Measurements from ENCODE around the gene APEH.

APEH gene

GRCh38 chr3:49674497-49674983 is 389 bp downstream of the APEH start (continued):
- TF ChIP-seq ZNF133 (tag by site-specific recombination; IDR thresholded peaks at IDR 0.05) (0 out of 2 replicates have a peak, but pooled peaks have one; percentile 13), SCRT2 (tag by site-specific recombination; IDR thresholded peaks at IDR 0.05) (peak; percentile 99), GFI1B (tag by site-specific recombination; IDR thresholded peaks at IDR 0.05) (no peak), ZNF624 (tag by site-specific recombination; IDR thresholded peaks at IDR 0.05) (no peak), ZBTB48 (tag by site-specific recombination; IDR thresholded peaks at IDR 0.05) (peak; percentile 63), KLF7 (tag by site-specific recombination; IDR thresholded peaks at IDR 0.05; ENCODE audit: borderline replicate concordance) (no peak), ZNF768 (tag by site-specific recombination; IDR thresholded peaks at IDR 0.05) (no peak), ZNF214 (tag by site-specific recombination; IDR thresholded peaks at IDR 0.05; ENCODE audit: borderline replicate concordance) (no peak), ZNF24 (tag by site-specific recombination; IDR thresholded peaks at IDR 0.05) (no peak), ZBTB20 (tag by site-specific recombination; IDR thresholded peaks at IDR 0.05) (no peak), KLF9 (tag by site-specific recombination; IDR thresholded peaks at IDR 0.05; ENCODE audit: low read depth) (no peak), ZNF350 (tag by site-specific recombination; IDR thresholded peaks at IDR 0.05) (no peak), KLF1 (tag by site-specific recombination; IDR thresholded peaks at IDR 0.05) (no peak), ZFHX2 (tag by site-specific recombination; conservative IDR thresholded peaks at IDR 0.05) (peak; percentile 35), ZXDB (tag by site-specific recombination; IDR thresholded peaks at IDR 0.05) (no peak), TCF7L2 (IDR thresholded peaks at IDR 0.05; ENCODE audit: borderline replicate concordance, low read depth, low read length) (no peak)
- TF ChIP-seq, protein P1, sequence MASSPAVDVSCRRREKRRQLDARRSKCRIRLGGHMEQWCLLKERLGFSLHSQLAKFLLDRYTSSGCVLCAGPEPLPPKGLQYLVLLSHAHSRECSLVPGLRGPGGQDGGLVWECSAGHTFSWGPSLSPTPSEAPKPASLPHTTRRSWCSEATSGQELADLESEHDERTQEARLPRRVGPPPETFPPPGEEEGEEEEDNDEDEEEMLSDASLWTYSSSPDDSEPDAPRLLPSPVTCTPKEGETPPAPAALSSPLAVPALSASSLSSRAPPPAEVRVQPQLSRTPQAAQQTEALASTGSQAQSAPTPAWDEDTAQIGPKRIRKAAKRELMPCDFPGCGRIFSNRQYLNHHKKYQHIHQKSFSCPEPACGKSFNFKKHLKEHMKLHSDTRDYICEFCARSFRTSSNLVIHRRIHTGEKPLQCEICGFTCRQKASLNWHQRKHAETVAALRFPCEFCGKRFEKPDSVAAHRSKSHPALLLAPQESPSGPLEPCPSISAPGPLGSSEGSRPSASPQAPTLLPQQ (tag by site-specific recombination; IDR thresholded peaks at IDR 0.05) = no peak

GRCh38 chr3:49675912-49676311 is 1.8 kb downstream of the APEH start:
- no peak for TF ChIP-seq IKZF3 (tag by site-specific recombination; IDR thresholded peaks at IDR 0.05)
- TF ChIP-seq ZBTB1 (tag by site-specific recombination; IDR thresholded peaks at IDR 0.05) = no peak
- TF ChIP-seq TCF7L2 (IDR thresholded peaks at IDR 0.05; ENCODE audit: borderline replicate concordance, low read depth, low read length) = no peak
- TF ChIP-seq, protein P2, sequence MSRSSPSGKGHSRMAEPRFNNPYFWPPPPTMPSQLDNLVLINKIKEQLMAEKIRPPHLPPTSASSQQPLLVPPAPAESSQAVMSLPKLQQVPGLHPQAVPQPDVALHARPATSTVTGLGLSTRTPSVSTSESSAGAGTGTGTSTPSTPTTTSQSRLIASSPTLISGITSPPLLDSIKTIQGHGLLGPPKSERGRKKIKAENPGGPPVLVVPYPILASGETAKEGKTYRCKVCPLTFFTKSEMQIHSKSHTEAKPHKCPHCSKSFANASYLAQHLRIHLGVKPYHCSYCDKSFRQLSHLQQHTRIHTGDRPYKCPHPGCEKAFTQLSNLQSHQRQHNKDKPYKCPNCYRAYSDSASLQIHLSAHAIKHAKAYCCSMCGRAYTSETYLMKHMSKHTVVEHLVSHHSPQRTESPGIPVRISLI (tag by site-specific recombination; IDR thresholded peaks at IDR 0.05) = no peak
- no peak for TF ChIP-seq ZFP37 (tag by site-specific recombination; IDR thresholded peaks at IDR 0.05)
- TF ChIP-seq ZNF677 (tag by site-specific recombination; IDR thresholded peaks at IDR 0.05) = no peak
- TF ChIP-seq FEZF1 (tag by site-specific recombination; IDR thresholded peaks at IDR 0.05) = no peak
- CTCF ChIA-PET = no interaction called here
- Histone ChIP-seq H3K36me3 (ENCODE audit: control insufficient read depth in 2 of 2, insufficient read depth in 1 of 2, low read length in 2 of 2) (peaks cover 0 to 57% of the 10 kb centered on the region in 2 experiments; a peak in 1 of 3 replicates), H3K4me1 (ENCODE audit: control insufficient read depth, insufficient read depth, low read length) (no peaks in the 10 kb centered on the region), H3K9me3 (ENCODE audit: control insufficient read depth, insufficient read depth, low read depth, low read length) (no peaks in the 10 kb centered on the region), H3K4me3 (ENCODE audit: low read depth, low read length) (no peak overlapping the region), H3K27ac (ENCODE audit: extremely low read depth, low read depth, low read length) (no peak overlapping the region)
- POLR2A ChIA-PET = no interaction called here
